Psoas muscle (tissue), 8 donors: ENCODE data around the gene PRRC2A. TPM values are rescaled to one million over a fixed set of nuclear protein-coding genes. Genes with fewer than 3 reads are reported as not detected.

Source experiments
- ATAC-seq, 4 donors: fragments of 200-7000 bp; cut with Tn5 transposase; one replicate each; pipeline ENCODE4 v1.9.1; 2020; ENCODE audit warnings: moderate library complexity in 3 of 4, mild to moderate bottlenecking in 2 of 4
- DNase-seq, 2 donors: peaks; one replicate each; pipeline ENCODE4 v3.0.0-alpha.2; 2020
- H3K27ac ChIP-seq: fragments of 200-600 bp; one replicate; pipeline ENCODE4 v1.8.0; 2022
- H3K27me3 ChIP-seq, 3 donors: fragments of 200-600 bp in 1 of 3; one replicate each; pipeline versions ENCODE4 v1.6.1 to v1.8.0; 2013 to 2022; ENCODE audit warnings: low read length in 2 of 3, mild to moderate bottlenecking in 2 of 3, moderate library complexity in 1 of 3; ENCODE audit not compliant: insufficient read depth in 3 of 3
- H3K36me3 ChIP-seq, 2 donors: fragments of 200-600 bp in 1 of 2; one replicate each; pipeline versions ENCODE4 v1.6.1 to v1.8.0; 2013 to 2022; ENCODE audit warnings: low read depth in 1 of 2, mild to moderate bottlenecking in 1 of 2, moderate library complexity in 1 of 2; ENCODE audit not compliant: insufficient read depth in 1 of 2
- H3K4me1 ChIP-seq: fragments of 200-600 bp; one replicate; pipeline ENCODE4 v1.8.0; 2022
- H3K4me3 ChIP-seq: fragments of 200-600 bp; one replicate; pipeline ENCODE4 v1.8.0; 2022; ENCODE audit warnings: mild to moderate bottlenecking
- H3K9me3 ChIP-seq: fragments of 200-600 bp; one replicate; pipeline ENCODE4 v1.8.0; 2022
- CTCF ChIP-seq: fragments of 200-600 bp; IDR thresholded peaks from one replicate; pipeline ENCODE4 v1.8.0; 2022; ENCODE audit warnings: antibody characterized with exemption
- WGBS, 3 donors: extraction: QIAGEN DNeasy Blood & Tissue Kit; methylation state at CpG; one replicate each; pipeline versions ENCODE4 v1.1.6 to v1.1.7; 2013; 5-methylcytosine and 5-hydroxymethylcytosine counted together
- intact Hi-C, 2 donors: fragments of 100-400 bp; cut with DNase I; formaldehyde crosslinking; loops; one replicate each; pipeline versions ENCODE4 v1.11.0 to v1.14.2; 2022
- polyA plus RNA-seq, 3 donors: library from polyadenylated mRNA; stranded (reverse); fragments of 200-250 nt; gene quantifications; one replicate each; pipeline ENCODE4 v1.2.3, GENCODE V29; 2013
- total RNA-seq, 4 donors: library from RNA; stranded (reverse); fragmentation: NEBNext Ultra II Directional in 2 of 4; extraction: Animal tissue kit (Norgen Biotek cat#: 25700) in 2 of 4; gene quantifications; one replicate each; pipeline versions ENCODE4 v1.2.1 to v1.2.4, GENCODE V29; 2021 to 2023
- donor health status: healthy with polysubstance abuse.
- donor health status: DM: no; HTN: no; CAD: no; lungs with moderate emphysema.
- donor health status: Bipolar disorder and iron deficiency.
- donor health status: healthy.
- donor health status: DM: yes; HTN: yes; CAD: no.
- donor health status: DM: no; HTN: no; CAD: no.
- donor health status: DM: no; HTN: no; CAD: no.
- donor health status: DM: yes; HTN: yes; CAD: no.

The PRRC2A gene
- total and polyA plus RNA-seq, 7 donors, result 60.2 to 119 (median 81.4) TPM

- intact Hi-C loops, result loop anchor here (2.0 kb wide), 2 partner anchors 29 to 31 kb away; partner anchors contain the start of gene BAG6 (in 1 of the 2)
- 23 to 33% (median 30%) methylated on average over 4 of the region's 4 CpGs for WGBS, 3 donors
- Histone ChIP-seq H3K27ac (peak overlapping the region; percentile 96), H3K4me1 (peaks cover 16% of the 10 kb centered on the region), H3K36me3 (peaks cover 15 to 51% of the 10 kb centered on the region in 2 donors), H3K4me3 (peak overlapping the region; percentile 88), H3K9me3 (no peaks in the 10 kb centered on the region), H3K27me3 (no peaks in the 10 kb centered on the region)
- ATAC-seq, result no peak
- no peak for DNase-seq
- TF ChIP-seq CTCF, result no peak
These were observed 1.5 kb downstream of the PRRC2A start for GRCh38 chr6:31621991-31622390.

- no peak overlapping the region for H3K4me3 ChIP-seq
- no peak for TF ChIP-seq CTCF
These were observed 2.2 kb downstream of the PRRC2A start for GRCh38 chr6:31622684-31623091.

GRCh38 chr6:31624070-31624469, 3.6 kb downstream of the PRRC2A start:
- no peak for ATAC-seq
- no peak overlapping the region for H3K4me3 ChIP-seq
- no peak for TF ChIP-seq CTCF
- DNase-seq, result no peak
- no peaks in the 10 kb centered on the region for H3K27me3 ChIP-seq
- H3K9me3 ChIP-seq, result no peaks in the 10 kb centered on the region
- H3K36me3 ChIP-seq, result peaks cover 20 to 72% of the 10 kb centered on the region in 2 donors
- WGBS, 3 donors, result 90 to 91% (median 90%) methylated on average over 10 of the region's 10 CpGs
- H3K27ac ChIP-seq, result no peak overlapping the region
- H3K4me1 ChIP-seq, result peaks cover 16% of the 10 kb centered on the region
- intact Hi-C loops, result no loop called here

More at GRCh38 chr6:31622684-31623091, 2.2 kb downstream of the PRRC2A start:
- 58 to 69% (median 59%) methylated on average over 10 of the region's 10 CpGs for WGBS, 3 donors
- no peak for DNase-seq
- intact Hi-C loops, result loop anchor here in 1 of 2 donors (2.0 kb wide), 1 partner anchor 28 kb away; no protein-coding TSS in a partner anchor
- no peaks in the 10 kb centered on the region for H3K27me3 ChIP-seq
- H3K27ac ChIP-seq, result no peak overlapping the region
- H3K36me3 ChIP-seq, result peaks cover 18 to 58% of the 10 kb centered on the region in 2 donors
- H3K9me3 ChIP-seq, result no peaks in the 10 kb centered on the region
- peaks cover 16% of the 10 kb centered on the region for H3K4me1 ChIP-seq
- ATAC-seq, result no peak

- Histone ChIP-seq H3K4me1 (peaks cover 10% of the 10 kb centered on the region), H3K27me3 (no peaks in the 10 kb centered on the region), H3K36me3 (peaks cover 34 to 98% of the 10 kb centered on the region in 2 donors), H3K4me3 (no peak overlapping the region), H3K27ac (no peak overlapping the region), H3K9me3 (no peaks in the 10 kb centered on the region)
- 83 to 89% (median 86%) methylated on average over 10 of the region's 10 CpGs for WGBS, 3 donors
- DNase-seq (no peak), ATAC-seq (no peak)
- intact Hi-C loops, result no loop called here
- no peak for TF ChIP-seq CTCF
These were observed 6.4 kb downstream of the PRRC2A start for GRCh38 chr6:31626952-31627351.

GRCh38 chr6:31627690-31628287, 7.3 kb downstream of the PRRC2A start:
- ATAC-seq (no peak), DNase-seq (no peak)
- no peak overlapping the region for H3K27ac ChIP-seq
- H3K36me3 ChIP-seq, result peaks cover 31 to 100% of the 10 kb centered on the region in 2 donors
- TF ChIP-seq CTCF, result no peak
- intact Hi-C loops, result no loop called here
- H3K4me1 ChIP-seq, result peaks cover 1% of the 10 kb centered on the region
- H3K4me3 ChIP-seq, result no peak overlapping the region
- no peaks in the 10 kb centered on the region for H3K9me3 ChIP-seq
- no peaks in the 10 kb centered on the region for H3K27me3 ChIP-seq
- 94 to 95% (median 94%) methylated on average over 19 of the region's 19 CpGs for WGBS, 3 donors
